IgD-negative memory B cell (primary cell): ENCODE measurements around the gene CENPP. TPM values are rescaled to one million over a fixed set of nuclear protein-coding genes. Genes with fewer than 3 reads are reported as not detected.

Experiments used
- H3K27ac Mint-ChIP-seq, 3 donors: one replicate each; pipeline ENCODE4 v1.8.0; 2020 to 2022; ENCODE audit warnings: mild to moderate bottlenecking in 3 of 3, mixed read lengths in 3 of 3, moderate library complexity in 1 of 3
- H3K27me3 Mint-ChIP-seq: one replicate; pipeline ENCODE4 v1.8.0; 2021; ENCODE audit warnings: mixed read lengths
- H3K36me3 Mint-ChIP-seq: one replicate; pipeline ENCODE4 v1.8.0; 2020; ENCODE audit warnings: mild to moderate bottlenecking, mixed read lengths
- H3K4me1 Mint-ChIP-seq, 3 donors: one replicate each; pipeline ENCODE4 v1.8.0; 2020 to 2022; ENCODE audit warnings: mixed read lengths in 3 of 3, mild to moderate bottlenecking in 1 of 3
- H3K4me3 Mint-ChIP-seq, 4 donors: one replicate each; pipeline ENCODE4 v1.8.0; 2020 to 2022; ENCODE audit warnings: mild to moderate bottlenecking in 4 of 4, mixed read lengths in 4 of 4, moderate library complexity in 3 of 4
- H3K9me3 Mint-ChIP-seq, 3 donors: one replicate each; pipeline ENCODE4 v1.8.0; 2020 to 2021; ENCODE audit warnings: mixed read lengths in 3 of 3, mild to moderate bottlenecking in 1 of 3
- polyA plus RNA-seq: library from polyadenylated mRNA; unstranded; fragments of 300-500 nt; fragmentation: Illumina TruSeq; gene quantifications from one replicate; pipeline ENCODE4 v1.2.3, GENCODE V29; 2021

The CENPP gene
- polyA plus RNA-seq, 1 donor from 2014 or later = 1.9 TPM

- Mint-ChIP-seq H3K9me3 (no peaks in the 10 kb centered on the region), H3K27ac (no peak overlapping the region), H3K27me3 (no peaks in the 10 kb centered on the region), H3K36me3 (peaks cover 4% of the 10 kb centered on the region), H3K4me1 (no peaks in the 10 kb centered on the region), H3K4me3 (no peak overlapping the region)
These were observed 56.0 kb downstream of the CENPP start for GRCh38 chr9:92381775-92382174.

GRCh38 chr9:92384375-92384774, 58.6 kb downstream of the CENPP start:
- Mint-ChIP-seq H3K4me1 (no peaks in the 10 kb centered on the region), H3K9me3 (no peaks in the 10 kb centered on the region), H3K27ac (peak overlapping the region in 1 of 3 donors; percentile 8), H3K36me3 (peaks cover 2% of the 10 kb centered on the region), H3K4me3 (no peak overlapping the region), H3K27me3 (no peaks in the 10 kb centered on the region)

- no peak overlapping the region for H3K4me3 Mint-ChIP-seq
- no peak overlapping the region for H3K27ac Mint-ChIP-seq
- H3K27me3 Mint-ChIP-seq = no peaks in the 10 kb centered on the region
- no peaks in the 10 kb centered on the region for H3K9me3 Mint-ChIP-seq
- no peaks in the 10 kb centered on the region for H3K4me1 Mint-ChIP-seq
- H3K36me3 Mint-ChIP-seq = peaks cover 2% of the 10 kb centered on the region
These were observed 59.2 kb downstream of the CENPP start for GRCh38 chr9:92385001-92385400.

- Mint-ChIP-seq H3K9me3 (no peaks in the 10 kb centered on the region), H3K27ac (no peak overlapping the region), H3K36me3 (no peaks in the 10 kb centered on the region), H3K27me3 (no peaks in the 10 kb centered on the region), H3K4me1 (no peaks in the 10 kb centered on the region), H3K4me3 (no peak overlapping the region)
These were observed 59.7 kb downstream of the CENPP start for GRCh38 chr9:92385477-92385876.

DNA sequence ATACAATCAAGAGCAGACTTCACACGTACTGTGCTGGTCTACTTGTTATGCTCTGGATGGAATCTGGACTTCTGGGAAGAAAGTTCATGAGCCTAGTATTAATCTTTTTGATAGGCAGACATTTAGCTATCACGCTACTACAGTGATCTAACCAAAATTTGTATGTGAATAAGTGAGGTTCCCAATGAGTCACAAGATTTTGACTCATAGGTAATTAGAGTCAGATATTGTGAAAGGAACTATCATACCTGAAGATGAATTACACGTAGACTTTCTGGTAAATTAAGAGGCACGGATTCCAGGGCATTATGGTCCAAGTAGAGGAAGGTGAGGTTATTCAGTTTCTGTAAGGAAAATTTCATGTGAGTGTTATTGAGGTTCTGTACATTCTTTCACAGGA, 60.2 kb downstream of the CENPP start:
- no peaks in the 10 kb centered on the region for H3K4me1 Mint-ChIP-seq

DNA sequence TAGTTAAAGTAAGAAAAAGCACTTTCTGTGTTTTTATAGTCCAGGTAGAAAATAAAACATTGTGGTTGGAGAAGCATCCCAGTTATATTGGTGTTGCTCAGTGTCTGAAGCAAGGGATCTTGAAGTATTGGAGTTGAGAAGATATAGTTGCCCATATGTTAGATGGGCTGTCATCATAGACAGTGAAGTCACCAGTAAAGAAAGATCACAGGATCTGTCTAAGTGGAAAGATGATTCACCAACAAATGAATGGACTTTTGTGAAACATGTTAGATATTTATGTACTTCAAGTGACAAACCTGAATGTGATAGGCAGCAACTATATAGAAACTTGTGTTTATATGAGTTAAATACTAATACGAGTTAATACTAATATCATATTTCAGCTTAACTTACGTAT, 66.9 kb downstream of the CENPP start:
- H3K4me3 Mint-ChIP-seq = no peak overlapping the region
- peaks cover 1% of the 10 kb centered on the region for H3K36me3 Mint-ChIP-seq
- peak overlapping the region in 1 of 3 donors; percentile 21 for H3K27ac Mint-ChIP-seq
- no peaks in the 10 kb centered on the region for H3K27me3 Mint-ChIP-seq
- H3K4me1 Mint-ChIP-seq = no peaks in the 10 kb centered on the region
- no peaks in the 10 kb centered on the region for H3K9me3 Mint-ChIP-seq

More for the DNA sequence above, 60.2 kb downstream of the CENPP start:
- H3K36me3 Mint-ChIP-seq = no peaks in the 10 kb centered on the region
- H3K9me3 Mint-ChIP-seq = no peaks in the 10 kb centered on the region
- no peaks in the 10 kb centered on the region for H3K27me3 Mint-ChIP-seq
- no peak overlapping the region for H3K27ac Mint-ChIP-seq
- H3K4me3 Mint-ChIP-seq = no peak overlapping the region

DNA sequence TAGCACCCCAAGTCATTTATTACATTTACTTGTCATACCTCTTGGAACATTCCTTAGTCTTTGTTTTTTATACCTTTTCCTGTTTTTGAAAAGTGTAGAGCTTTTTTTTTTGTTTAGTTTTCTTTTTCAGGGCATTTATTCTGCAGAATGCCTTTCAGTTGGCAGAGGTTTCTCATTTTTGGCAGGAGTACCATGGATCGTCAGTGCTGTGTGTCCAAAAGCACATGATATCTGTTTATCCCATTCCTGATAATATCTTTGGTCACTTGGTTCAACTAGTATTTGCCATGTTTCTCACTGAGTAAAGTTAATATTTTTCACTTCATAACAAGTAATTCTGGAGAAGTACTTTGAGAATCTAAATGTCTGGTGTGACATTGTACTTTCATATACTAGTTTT, 67.9 kb downstream of the CENPP start:
- H3K36me3 Mint-ChIP-seq = peaks cover 1% of the 10 kb centered on the region
- H3K4me1 Mint-ChIP-seq = no peaks in the 10 kb centered on the region
- no peaks in the 10 kb centered on the region for H3K9me3 Mint-ChIP-seq
- no peak overlapping the region for H3K27ac Mint-ChIP-seq
- no peaks in the 10 kb centered on the region for H3K27me3 Mint-ChIP-seq
- no peak overlapping the region for H3K4me3 Mint-ChIP-seq

- Mint-ChIP-seq H3K36me3 (peaks cover 1% of the 10 kb centered on the region), H3K4me3 (no peak overlapping the region), H3K4me1 (no peaks in the 10 kb centered on the region)
These were observed 69.9 kb downstream of the CENPP start for GRCh38 chr9:92395617-92396016.

DNA sequence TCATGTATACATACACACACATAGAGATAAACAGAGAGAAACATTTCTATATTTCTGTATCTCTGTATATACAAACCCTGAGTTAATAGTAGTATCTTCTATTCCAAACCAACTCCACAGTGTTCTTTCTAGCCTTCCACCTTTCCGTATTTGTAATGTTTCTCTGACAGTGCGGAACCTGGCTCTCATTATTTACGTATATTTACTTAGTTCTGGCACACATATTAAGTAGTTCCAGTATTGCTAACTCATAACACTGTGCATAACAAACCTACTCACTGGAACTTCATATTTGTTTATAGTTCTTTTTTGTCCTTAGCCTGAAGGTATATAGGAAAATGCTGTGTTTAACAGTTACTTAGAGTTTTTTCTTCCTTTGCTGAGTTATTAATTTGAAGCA, 72.1 kb downstream of the CENPP start:
- H3K4me1 Mint-ChIP-seq = no peaks in the 10 kb centered on the region
- H3K27ac Mint-ChIP-seq = no peak overlapping the region
- H3K4me3 Mint-ChIP-seq = no peak overlapping the region
- no peaks in the 10 kb centered on the region for H3K27me3 Mint-ChIP-seq
- no peaks in the 10 kb centered on the region for H3K9me3 Mint-ChIP-seq
- H3K36me3 Mint-ChIP-seq = no peaks in the 10 kb centered on the region

More at GRCh38 chr9:92395617-92396016, 69.9 kb downstream of the CENPP start:
- no peak overlapping the region for H3K27ac Mint-ChIP-seq
- no peaks in the 10 kb centered on the region for H3K27me3 Mint-ChIP-seq
- no peaks in the 10 kb centered on the region for H3K9me3 Mint-ChIP-seq

- no peak overlapping the region for H3K27ac Mint-ChIP-seq
- H3K4me3 Mint-ChIP-seq = no peak overlapping the region
- H3K9me3 Mint-ChIP-seq = no peaks in the 10 kb centered on the region
- H3K4me1 Mint-ChIP-seq = peaks cover 12 to 16% (median 12%) of the 10 kb centered on the region in 3 donors
- H3K27me3 Mint-ChIP-seq = no peaks in the 10 kb centered on the region
- H3K36me3 Mint-ChIP-seq = no peaks in the 10 kb centered on the region
These were observed 76.6 kb downstream of the CENPP start for GRCh38 chr9:92402360-92402759.

- no peak overlapping the region for H3K4me3 Mint-ChIP-seq
- H3K36me3 Mint-ChIP-seq = no peaks in the 10 kb centered on the region
- no peaks in the 10 kb centered on the region for H3K9me3 Mint-ChIP-seq
- no peak overlapping the region for H3K27ac Mint-ChIP-seq
- H3K4me1 Mint-ChIP-seq = peaks cover 12 to 16% (median 12%) of the 10 kb centered on the region in 3 donors
- no peaks in the 10 kb centered on the region for H3K27me3 Mint-ChIP-seq
These were observed 77.3 kb downstream of the CENPP start for GRCh38 chr9:92402826-92403745.

DNA sequence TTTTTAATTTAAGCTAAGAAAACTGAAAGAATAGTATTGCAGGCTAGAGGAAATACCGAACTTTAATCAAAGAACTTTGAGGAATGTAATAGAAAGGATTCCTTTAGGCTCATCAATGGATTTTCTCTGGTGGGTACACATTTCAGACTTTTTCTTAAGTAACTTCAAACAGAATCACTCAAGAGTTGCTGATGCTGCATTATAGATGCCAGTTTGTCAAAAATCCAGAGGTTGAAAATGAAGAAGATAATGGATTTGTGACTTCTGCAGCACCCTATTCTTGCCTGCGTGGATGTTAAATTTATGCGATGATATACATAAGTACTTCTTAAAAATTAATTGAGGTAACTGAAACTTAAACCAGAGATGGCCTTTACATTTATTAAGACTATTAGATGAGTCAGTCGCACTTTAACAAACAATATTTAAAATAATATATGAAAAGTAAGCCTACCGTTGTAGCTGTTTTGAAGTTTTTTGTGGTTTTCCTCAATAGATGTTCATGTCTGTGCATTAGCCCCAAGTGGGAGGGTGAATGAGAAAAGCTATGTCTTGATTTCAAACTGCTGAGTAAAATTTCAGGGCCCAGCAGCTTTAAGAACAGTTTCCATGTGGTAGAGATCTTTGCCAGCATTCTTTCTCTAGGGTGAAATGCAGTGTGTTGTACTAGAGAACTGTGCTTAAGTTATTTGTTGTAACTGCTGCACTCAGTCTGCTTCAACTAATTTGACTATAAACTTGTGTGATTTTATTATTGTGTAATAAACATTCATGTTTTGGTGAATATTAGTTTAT, 78.5 kb downstream of the CENPP start, which contains the start of gene OGN:
TSS of gene OGN (minus strand) at position 537 of the 795 bp plus-strand sequence. CDS start 1,171 bp downstream, outside the sequence.
- Mint-ChIP-seq H3K4me1 (peaks cover 12 to 16% (median 12%) of the 10 kb centered on the region in 3 donors), H3K4me3 (no peak within 1 kb of the TSS), H3K9me3 (no peaks in the 10 kb centered on the region), H3K27ac (no peak within 1 kb of the TSS), H3K36me3 (no peaks in the 10 kb centered on the region), H3K27me3 (no peaks in the 10 kb centered on the region)

GRCh38 chr9:92405818-92406217, 80.1 kb downstream of the CENPP start:
- no peaks in the 10 kb centered on the region for H3K9me3 Mint-ChIP-seq
- H3K4me1 Mint-ChIP-seq = peaks cover 12 to 16% (median 12%) of the 10 kb centered on the region in 3 donors
- H3K27ac Mint-ChIP-seq = no peak overlapping the region
- no peaks in the 10 kb centered on the region for H3K27me3 Mint-ChIP-seq
- no peaks in the 10 kb centered on the region for H3K36me3 Mint-ChIP-seq
- peak overlapping the region; percentile 17 to 86 (median 70) for H3K4me3 Mint-ChIP-seq

- Mint-ChIP-seq H3K27ac (peak overlapping the region in 2 of 3 donors; percentile 40 to 67), H3K4me3 (peak overlapping the region in 3 of 4 donors; percentile 76 to 86 (median 85)), H3K36me3 (no peaks in the 10 kb centered on the region), H3K9me3 (no peaks in the 10 kb centered on the region), H3K27me3 (no peaks in the 10 kb centered on the region), H3K4me1 (peaks cover 12 to 16% (median 12%) of the 10 kb centered on the region in 3 donors)
These were observed 80.7 kb downstream of the CENPP start for GRCh38 chr9:92406477-92406876.

- Mint-ChIP-seq H3K4me3 (no peak overlapping the region), H3K4me1 (peaks cover 12 to 16% (median 12%) of the 10 kb centered on the region in 3 donors), H3K27ac (peak overlapping the region in 1 of 3 donors; percentile 85), H3K36me3 (peaks cover 2% of the 10 kb centered on the region), H3K9me3 (peaks cover 0 to 4% (median 0%) of the 10 kb centered on the region in 3 donors), H3K27me3 (no peaks in the 10 kb centered on the region)
These were observed 82.1 kb downstream of the CENPP start for GRCh38 chr9:92407818-92408217.
